Measurements from ENCODE around the gene HAPLN3.

The HAPLN3 gene

GRCh38 chr15:88909956-88910831, 14.8 kb upstream of the HAPLN3 start:
- no peak for DNase-seq

DNA sequence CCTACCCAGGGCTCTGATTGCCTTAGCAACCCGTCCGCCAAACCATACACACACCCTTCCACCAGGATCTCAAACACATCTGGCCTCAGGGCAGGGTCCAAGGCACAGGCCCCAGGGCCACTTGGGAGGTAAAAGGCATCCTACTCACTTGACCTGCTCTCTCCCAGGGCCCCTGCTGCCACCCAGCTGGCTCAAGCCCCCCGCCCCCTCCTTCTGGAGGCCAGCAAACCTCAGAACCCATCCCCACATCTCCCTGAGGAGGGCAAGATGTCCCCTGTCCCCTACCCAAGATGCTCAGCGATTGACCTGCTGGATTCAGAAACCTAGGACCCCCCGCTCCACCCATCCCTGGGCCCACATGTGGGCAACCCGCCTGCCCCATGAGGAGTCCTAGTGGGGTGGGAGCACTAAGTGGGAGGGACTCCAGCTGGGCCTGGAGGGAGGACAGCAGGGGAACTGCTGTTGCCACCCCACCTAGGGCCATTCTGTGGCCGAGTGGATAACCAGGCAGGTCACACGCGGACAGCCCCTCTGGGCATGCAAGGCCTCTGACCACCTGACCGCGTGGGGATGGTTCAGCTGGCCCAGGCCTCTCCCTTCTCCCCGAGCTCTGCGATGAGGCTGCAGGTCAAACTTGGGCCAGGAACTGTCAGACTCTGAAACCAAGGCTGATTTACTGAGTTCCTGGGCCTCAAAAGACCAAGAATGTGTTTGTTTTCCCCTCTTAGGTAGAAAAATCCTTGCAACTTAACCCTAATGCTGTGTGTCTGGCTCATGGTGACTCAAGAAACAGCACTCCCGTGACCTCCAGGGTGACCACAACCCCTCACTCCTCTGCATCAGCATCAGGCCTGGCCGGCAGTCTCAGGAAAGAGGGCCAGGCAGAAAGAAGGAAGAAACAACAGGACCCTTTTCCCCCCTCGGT, 13.6 kb upstream of the HAPLN3 start:
- peak; percentile 70 for DNase-seq

GRCh38 chr15:88908123-88908522, 12.8 kb upstream of the HAPLN3 start:
- DNase-seq: no peak

DNA sequence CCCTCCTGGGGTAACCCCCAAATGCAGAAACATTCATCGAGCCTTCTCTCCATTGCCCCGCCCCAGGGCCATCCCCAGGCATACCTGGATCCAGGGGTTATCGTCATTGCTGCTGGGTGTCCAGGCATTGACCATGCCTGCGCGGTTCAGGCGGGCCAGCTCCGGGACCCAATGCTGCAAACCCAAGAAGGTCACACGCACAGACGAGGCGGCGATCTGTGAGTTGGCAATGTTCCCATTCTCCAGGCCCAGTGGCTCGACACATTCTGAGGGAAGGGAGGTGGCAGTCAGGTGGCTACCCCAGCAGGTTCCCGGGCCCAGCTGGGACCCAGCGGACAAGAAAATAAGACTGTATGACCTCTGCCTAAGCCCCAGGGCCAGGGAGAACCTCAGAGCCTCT, 11.8 kb upstream of the HAPLN3 start:
- DNase-seq: no peak

DNA sequence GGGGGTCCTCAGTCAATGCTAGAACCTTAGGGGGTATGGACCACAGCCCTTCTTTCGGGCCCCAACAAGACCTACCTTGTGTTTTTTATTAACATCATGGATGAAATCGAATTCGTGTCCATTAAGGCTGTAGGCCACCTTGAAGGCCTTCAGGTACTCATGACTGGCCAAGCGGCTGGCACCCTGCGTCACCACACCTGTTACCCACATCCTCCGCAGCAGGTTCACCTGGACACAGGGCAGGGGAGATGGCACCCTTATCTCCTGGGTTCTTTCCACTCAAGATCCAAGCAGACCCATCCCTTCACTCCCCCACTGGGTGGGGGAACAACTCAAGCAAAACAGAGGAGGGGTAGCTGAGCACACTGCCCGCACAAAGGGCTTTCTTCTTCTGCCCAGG, 11.2 kb upstream of the HAPLN3 start:
- no peak for DNase-seq

DNA sequence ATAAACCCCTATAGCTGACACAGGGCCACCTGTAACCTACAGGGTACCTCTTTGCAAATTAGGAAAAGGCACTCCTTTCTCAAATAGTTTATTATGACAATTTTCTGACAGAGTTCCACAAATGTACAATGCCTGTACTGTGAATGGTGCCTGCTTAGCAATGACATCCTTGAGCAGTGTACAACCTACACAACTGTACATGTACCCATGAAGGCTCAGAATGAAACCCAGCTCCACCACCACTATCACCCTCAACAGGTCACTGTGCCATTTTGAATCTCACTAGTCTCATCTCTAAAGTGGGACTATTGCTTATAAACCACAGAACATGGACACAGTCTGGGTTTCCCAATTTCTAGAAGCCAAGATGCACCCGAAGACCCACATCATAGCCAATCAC, 10.8 kb upstream of the HAPLN3 start:
- no peak for DNase-seq

DNA sequence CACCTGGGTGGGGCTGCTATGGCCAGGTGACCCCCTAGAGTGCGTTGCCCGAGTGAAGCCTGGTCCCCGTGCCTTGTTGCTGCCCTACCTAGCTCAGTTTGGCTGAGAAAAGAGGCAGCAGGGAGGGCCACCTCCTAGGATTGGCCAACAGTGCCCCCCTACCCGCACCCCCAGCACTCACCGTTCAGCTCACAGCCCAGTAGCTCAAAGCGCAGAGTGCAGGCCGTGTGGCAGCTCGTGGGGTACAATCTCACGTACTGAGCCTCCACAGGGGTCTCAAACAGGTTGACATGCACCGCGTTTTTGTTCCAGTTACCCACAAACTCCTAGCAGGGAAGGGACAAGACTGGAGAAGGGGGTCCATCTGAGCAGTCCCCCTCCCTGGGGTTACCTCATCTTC, 10.2 kb upstream of the HAPLN3 start:
- no peak for DNase-seq

- peak; percentile 92 for DNase-seq
Measured at GRCh38 chr15:88904624-88905327, 9.4 kb upstream of the HAPLN3 start.

- DNase-seq: no peak
Measured at GRCh38 chr15:88904257-88904623, 8.9 kb upstream of the HAPLN3 start.

DNA sequence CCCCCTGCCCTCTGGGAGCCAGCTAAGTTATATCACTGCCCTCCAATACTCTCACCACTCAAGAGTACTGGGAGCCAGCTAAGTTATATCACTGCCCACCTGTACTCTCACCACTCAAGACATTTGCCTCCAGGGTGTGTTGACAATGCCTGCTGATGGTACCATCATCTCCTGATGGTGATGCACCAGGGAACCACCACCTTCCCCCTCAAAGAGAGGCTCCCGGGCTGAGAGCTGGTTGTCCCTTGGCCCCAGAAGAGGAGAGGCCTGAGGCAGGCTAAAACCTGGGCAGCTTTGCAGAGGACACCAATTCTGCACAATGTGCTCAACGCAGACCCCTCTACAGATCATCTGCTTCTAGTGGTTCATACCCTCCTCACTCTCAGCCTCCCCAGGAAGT, 7.5 kb upstream of the HAPLN3 start:
- no peak for DNase-seq

GRCh38 chr15:88902221-88902835, 7.0 kb upstream of the HAPLN3 start:
- peak; percentile 25 for DNase-seq

DNA sequence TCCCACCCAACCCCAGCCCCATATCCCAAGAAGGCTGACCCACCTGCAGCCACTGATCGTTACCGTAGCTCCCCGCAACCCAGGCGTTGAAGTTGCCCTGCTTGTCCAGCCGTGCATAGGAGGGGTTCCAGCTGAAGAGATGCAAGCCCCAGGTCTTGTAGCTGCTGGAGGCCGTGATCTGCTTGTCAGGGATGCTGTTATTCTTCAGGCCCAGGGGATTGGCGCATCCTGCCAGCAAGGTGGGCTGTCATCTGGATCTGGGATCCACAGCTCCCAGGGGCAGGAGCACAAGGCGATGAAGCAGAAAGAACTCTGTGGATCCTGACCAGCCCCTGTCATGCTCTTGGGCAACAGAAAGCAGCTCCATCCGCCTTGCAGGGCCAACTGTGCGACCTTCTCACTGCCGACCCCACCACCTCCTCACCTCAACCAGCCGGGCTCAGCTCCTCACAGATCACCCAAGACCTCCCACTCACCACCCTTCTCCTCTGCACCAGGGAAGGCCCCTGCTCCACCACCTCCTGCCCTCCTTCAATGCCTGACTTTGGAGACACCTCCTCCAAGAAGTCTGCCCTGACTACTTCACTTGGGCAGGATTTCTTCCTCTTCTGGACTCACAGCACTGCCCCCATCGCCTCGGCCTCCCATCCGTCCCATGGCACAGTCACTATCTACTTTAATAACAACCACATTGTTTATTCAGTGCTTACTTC, 6.3 kb upstream of the HAPLN3 start:
- peak; percentile 22 for DNase-seq

DNA sequence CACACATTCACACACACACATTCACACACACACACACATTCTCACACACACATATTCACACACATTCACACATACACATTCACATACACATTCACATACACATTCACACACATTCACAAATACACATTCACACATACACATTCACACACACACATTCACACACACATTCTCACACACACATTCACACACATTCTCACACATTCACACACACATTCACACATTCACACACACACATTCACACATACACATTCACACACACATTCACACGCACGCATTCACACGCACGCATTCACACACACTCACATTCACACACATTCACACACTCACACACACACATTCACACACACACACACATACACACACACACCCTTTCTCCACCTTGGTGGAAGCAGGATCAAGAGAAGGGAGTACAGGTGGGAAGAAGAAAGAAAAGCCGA, 5.7 kb upstream of the HAPLN3 start:
- no peak for DNase-seq

DNA sequence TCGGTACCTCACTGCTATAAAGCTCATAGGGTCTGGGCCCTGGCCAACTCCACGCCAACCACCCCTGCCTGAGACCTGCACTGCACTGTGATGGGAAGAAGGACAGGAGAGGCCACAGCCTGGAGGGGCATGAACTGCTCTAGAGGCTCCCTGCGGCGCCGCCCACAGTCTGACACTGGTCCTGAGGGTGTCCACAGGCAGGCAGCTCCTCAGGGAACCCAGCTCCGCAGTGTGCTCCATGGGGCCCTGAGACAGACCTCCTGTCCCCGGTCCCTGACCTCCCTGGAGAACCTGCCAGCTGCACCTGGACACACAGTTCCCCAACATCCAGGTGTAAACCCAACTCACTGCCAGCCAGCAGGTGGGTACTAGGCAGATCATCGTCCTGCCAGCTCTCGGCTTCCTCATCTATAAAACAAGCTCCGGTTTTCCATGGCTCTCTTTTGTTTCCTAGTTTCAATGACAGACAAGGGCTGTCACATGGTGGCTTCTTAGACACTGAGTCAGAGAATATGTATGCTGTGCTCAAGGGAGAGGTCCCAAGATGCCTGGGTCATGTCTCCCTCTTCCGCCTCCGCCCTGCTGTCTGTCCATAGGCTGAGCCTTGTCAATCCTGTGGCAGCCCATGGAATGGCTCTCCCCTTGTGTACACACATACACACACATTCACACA, 5.1 kb upstream of the HAPLN3 start:
- DNase-seq: peak; percentile 87

GRCh38 chr15:88899251-88899650, 3.9 kb upstream of the HAPLN3 start:
- DNase-seq: no peak

GRCh38 chr15:88898736-88899135, 3.4 kb upstream of the HAPLN3 start:
- DNase-seq: no peak

- DNase-seq: peak; percentile 96
Measured at GRCh38 chr15:88897456-88898194, 2.3 kb upstream of the HAPLN3 start.

DNA sequence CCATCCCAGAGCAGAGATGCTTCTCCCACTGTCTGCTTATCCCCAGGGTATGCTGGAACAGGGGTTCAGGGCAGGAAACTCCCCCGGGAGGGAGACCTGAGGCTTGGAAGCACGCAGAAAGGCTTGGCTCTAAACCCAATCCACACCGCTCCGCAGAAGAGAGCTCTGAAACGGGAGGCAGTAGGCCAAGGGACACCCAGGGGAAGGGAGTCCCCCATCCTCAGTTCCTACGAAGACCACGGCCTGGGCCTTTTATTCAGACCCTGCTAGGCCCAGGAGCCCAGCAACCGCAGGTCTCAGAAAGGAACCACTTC, 1.8 kb upstream of the HAPLN3 start:
- DNase-seq: no peak

- DNase-seq: no peak
Measured at GRCh38 chr15:88896333-88897033, 1.1 kb upstream of the HAPLN3 start.

- peak; percentile 91 for DNase-seq
Measured at GRCh38 chr15:88894348-88894818, 961 bp downstream of the HAPLN3 start.

All from islet precursor cell (in vitro differentiated cells).